CD4-positive, CD25-positive, alpha-beta regulatory T cell (primary cell): ENCODE results near the gene RARG. TPM values are rescaled to one million over a fixed set of nuclear protein-coding genes. Genes with fewer than 3 reads are reported as not detected.
"Not testable (repeated sequence)": the region's sequence is repeated elsewhere in the genome, so short reads cannot be mapped to it uniquely, and the experiment has no call there.

Experiments used
- ATAC-seq, 2 donors: fragments of 150-1000 bp; cut with Tn5 transposase; one replicate each; pipeline ENCODE4 v1.10.0; 2021; ENCODE audit warnings: low read depth in 2 of 2, moderate number of reproducible peaks in 2 of 2, moderate library complexity in 1 of 2
- DNase-seq, 3 donors: peaks; one replicate each; pipeline versions ENCODE4 v3.0.0 to v3.0.0-alpha.2; 2012 to 2022; ENCODE audit warnings: mixed read lengths in 1 of 3
- H3K27ac ChIP-seq: one replicate; pipeline ENCODE4 v1.7.0; 2013; ENCODE audit warnings: mild to moderate bottlenecking, low read length; ENCODE audit not compliant: insufficient read depth, poor library complexity, severe bottlenecking
- H3K27me3 ChIP-seq: one replicate; pipeline ENCODE4 v1.7.0; 2013; ENCODE audit warnings: low read length; ENCODE audit not compliant: control insufficient read depth, insufficient read depth
- H3K36me3 ChIP-seq: one replicate; pipeline ENCODE4 v1.7.0; 2013; ENCODE audit warnings: mild to moderate bottlenecking, low read length, moderate library complexity; ENCODE audit not compliant: control insufficient read depth, insufficient read depth
- H3K4me1 ChIP-seq: 2 replicates; pipeline ENCODE4 v1.7.0; 2013; ENCODE audit warnings: mild to moderate bottlenecking, low read length; ENCODE audit not compliant: insufficient read depth, control insufficient read depth, poor library complexity, severe bottlenecking
- H3K4me3 ChIP-seq: one replicate; pipeline ENCODE4 v1.7.0; 2013; ENCODE audit warnings: low read depth, mild to moderate bottlenecking, low read length, moderate library complexity
- H3K9me3 ChIP-seq, 2 experiments: 1 replicate in 1 of 2; 2 replicates in 1 of 2; pipeline ENCODE4 v1.7.0; 2013; ENCODE audit warnings: low read length in 2 of 2, mild to moderate bottlenecking in 1 of 2, moderate library complexity in 1 of 2; ENCODE audit not compliant: control insufficient read depth in 2 of 2
- H3K27ac Mint-ChIP-seq, 3 donors: one replicate each; pipeline ENCODE4 v1.8.0; 2020 to 2022; ENCODE audit warnings: mild to moderate bottlenecking in 3 of 3, mixed read lengths in 3 of 3, moderate library complexity in 2 of 3
- H3K27me3 Mint-ChIP-seq: one replicate; pipeline ENCODE4 v1.8.0; 2022; ENCODE audit warnings: mild to moderate bottlenecking, mixed read lengths
- H3K36me3 Mint-ChIP-seq: one replicate; pipeline ENCODE4 v1.8.0; 2020; ENCODE audit warnings: mixed read lengths
- H3K4me1 Mint-ChIP-seq, 4 donors: one replicate each; pipeline ENCODE4 v1.8.0; 2020 to 2022; ENCODE audit warnings: mixed read lengths in 4 of 4, mild to moderate bottlenecking in 1 of 4
- H3K4me3 Mint-ChIP-seq, 4 donors: one replicate each; pipeline ENCODE4 v1.8.0; 2020 to 2022; ENCODE audit warnings: mild to moderate bottlenecking in 4 of 4, mixed read lengths in 4 of 4, moderate library complexity in 3 of 4
- H3K9me3 Mint-ChIP-seq, 7 donors: one replicate each; pipeline ENCODE4 v1.8.0; 2020 to 2022; ENCODE audit warnings: mixed read lengths in 7 of 7, mild to moderate bottlenecking in 3 of 7, moderate library complexity in 2 of 7
- polyA plus RNA-seq, 4 donors: library from polyadenylated mRNA; unstranded; fragments of 300-500 nt; fragmentation: Illumina TruSeq; gene quantifications; one replicate each; pipeline ENCODE4 v1.2.3, GENCODE V29; 2021
- total RNA-seq: library from RNA; stranded (reverse); gene quantifications from one replicate; pipeline ENCODE4 v1.2.3, GENCODE V29; 2022

RARG gene
- total and polyA plus RNA-seq, 5 donors from 2014 or later: 1.5 to 16.8 (median 3.2) TPM

DNA sequence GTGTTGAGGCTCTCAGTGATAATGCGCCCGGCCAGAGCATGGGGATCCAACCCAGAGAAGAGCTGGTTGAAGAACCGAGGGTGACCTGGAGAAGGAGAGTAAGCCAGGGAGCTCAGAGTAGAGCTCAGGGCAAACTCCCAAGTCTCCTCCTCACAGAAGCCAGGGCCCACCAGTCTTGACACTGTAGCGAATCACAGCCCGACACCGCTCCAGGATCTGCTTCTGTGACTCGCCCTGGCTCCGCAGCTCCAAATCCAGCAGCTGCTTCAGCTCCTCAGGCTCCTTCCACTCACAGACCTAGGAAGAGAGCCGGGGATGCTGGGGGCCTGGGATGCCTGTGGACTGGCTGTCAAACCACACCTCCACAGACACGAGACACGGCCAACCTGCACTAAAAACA, 59.7 kb downstream of the RARG start:
- H3K27me3 Mint-ChIP-seq: no peaks in the 10 kb centered on the region
- H3K36me3 Mint-ChIP-seq: peaks cover 20% of the 10 kb centered on the region

DNA sequence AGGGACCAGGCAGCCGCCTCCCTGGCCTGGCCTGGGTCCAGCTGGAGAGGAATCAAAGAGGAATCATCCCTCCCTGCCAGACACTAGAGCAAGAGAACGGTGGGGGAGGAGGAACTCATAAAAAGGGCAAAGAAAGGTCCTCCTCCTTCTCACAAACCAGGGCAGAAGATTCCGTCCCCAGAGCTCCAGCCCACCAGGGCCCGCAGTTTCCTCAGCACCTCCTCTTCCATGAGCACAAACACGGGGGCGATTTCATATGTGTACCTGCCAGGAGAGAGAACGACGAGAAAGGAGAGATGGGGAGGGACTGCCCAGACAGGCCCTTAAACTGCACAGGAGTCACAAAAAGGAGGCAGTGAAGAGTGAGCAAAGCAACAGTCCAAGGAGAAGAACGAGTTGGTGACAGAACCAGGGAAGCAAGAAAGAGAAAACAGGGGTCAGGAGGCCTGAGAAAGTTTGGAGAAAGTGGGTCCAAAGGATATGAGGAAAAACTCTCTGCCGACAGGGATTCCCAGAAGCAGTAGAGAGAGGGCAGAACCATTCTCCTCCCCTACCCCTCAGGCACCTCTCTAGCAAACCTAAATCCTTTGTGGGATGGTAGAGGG, 60.2 kb downstream of the RARG start:
- Mint-ChIP-seq H3K4me1 (peaks cover 0 to 5% (median 1%) of the 10 kb centered on the region in 4 donors), H3K4me3 (no peak overlapping the region), H3K27ac (no peak overlapping the region), H3K9me3 (no peaks in the 10 kb centered on the region), H3K27me3 (no peaks in the 10 kb centered on the region), H3K36me3 (peaks cover 21% of the 10 kb centered on the region)
- ATAC-seq: no peak
- Histone ChIP-seq H3K36me3 (peaks cover 3% of the 10 kb centered on the region), H3K9me3 (no peaks in the 10 kb centered on the region), H3K27me3 (no peaks in the 10 kb centered on the region), H3K27ac (no peak overlapping the region), H3K4me1 (no peaks in the 10 kb centered on the region), H3K4me3 (no peak overlapping the region)
- DNase-seq: no peak

More for the DNA sequence above, 59.7 kb downstream of the RARG start:
- H3K36me3 ChIP-seq: peaks cover 3% of the 10 kb centered on the region
- H3K27ac ChIP-seq: no peak overlapping the region
- no peaks in the 10 kb centered on the region for H3K27me3 ChIP-seq
- ATAC-seq: no peak
- H3K4me3 ChIP-seq: no peak overlapping the region
- Mint-ChIP-seq H3K9me3 (no peaks in the 10 kb centered on the region), H3K27ac (no peak overlapping the region), H3K4me1 (peaks cover 0 to 5% (median 1%) of the 10 kb centered on the region in 4 donors), H3K4me3 (no peak overlapping the region)
- DNase-seq: no peak
- H3K9me3 ChIP-seq: no peaks in the 10 kb centered on the region
- no peaks in the 10 kb centered on the region for H3K4me1 ChIP-seq

DNA sequence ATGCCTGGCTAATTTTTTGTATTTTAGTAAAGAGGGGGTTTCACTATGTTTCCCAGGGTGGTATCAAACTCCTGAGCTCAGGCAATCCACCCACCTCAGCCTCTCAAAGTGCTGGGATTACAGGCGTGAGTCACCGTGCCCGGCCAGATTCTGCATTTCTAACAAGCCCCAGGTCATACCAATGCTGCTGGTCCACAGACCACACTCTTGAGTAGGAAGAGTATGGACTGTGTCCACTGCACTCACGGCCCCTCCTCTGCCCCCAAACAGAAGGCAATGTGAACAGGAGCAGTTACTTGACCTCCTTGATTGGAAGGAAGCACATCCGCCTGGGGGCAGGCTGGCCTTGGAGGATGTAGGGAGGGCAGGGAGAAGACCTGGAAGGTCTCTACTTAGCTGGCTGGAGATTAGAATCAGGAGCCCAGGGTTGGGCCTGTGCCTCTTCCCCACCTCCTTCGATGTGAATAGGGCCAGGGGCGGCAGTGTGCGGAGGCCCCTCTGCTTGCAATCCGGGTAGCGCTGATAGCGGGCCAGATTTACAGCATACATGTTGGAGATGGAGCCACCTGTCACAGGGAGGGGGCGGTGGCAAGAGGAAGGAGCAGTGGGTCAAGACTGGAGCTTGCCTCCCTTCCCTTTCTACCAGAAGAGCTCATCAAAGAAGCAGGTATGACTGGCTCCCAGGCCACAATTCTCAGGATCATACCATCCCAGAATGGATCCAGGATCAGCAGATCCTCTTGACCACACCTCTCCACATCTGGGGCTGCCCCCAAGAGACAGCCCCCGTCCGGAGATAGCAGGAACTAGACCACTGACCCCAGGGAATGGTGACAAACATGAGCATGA, 60.9 kb downstream of the RARG start:
- Mint-ChIP-seq H3K36me3 (peaks cover 25% of the 10 kb centered on the region), H3K9me3 (no peaks in the 10 kb centered on the region)

DNA sequence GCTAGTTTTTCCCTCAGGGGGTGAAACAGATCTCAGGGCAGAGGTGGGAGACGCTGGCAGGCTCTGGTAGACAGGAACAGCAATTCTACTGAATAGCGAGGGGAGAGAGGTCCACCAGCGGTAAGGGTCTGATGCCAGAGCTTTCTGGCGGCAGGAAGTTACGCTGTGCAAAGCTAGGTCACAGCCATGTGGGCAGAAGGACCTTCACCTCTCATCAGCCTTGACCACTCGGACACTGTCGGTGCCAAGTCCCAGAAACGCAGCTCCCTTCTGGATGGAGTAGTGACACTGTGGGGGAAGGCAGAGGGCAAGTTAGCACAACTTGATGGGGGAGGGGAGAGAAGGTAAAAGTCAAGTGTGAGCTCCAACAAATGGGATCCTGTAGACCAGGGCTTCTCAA, 61.8 kb downstream of the RARG start:
- no peaks in the 10 kb centered on the region for H3K4me1 ChIP-seq
- Mint-ChIP-seq H3K27me3 (no peaks in the 10 kb centered on the region), H3K27ac (no peak overlapping the region), H3K36me3 (peaks cover 25% of the 10 kb centered on the region), H3K4me1 (peaks cover 0 to 5% (median 0%) of the 10 kb centered on the region in 4 donors), H3K9me3 (no peaks in the 10 kb centered on the region), H3K4me3 (no peak overlapping the region)
- H3K9me3 ChIP-seq: no peaks in the 10 kb centered on the region
- ATAC-seq (no peak), DNase-seq (no peak)
- H3K36me3 ChIP-seq: peaks cover 3% of the 10 kb centered on the region
- H3K27ac ChIP-seq: no peak overlapping the region
- no peak overlapping the region for H3K4me3 ChIP-seq
- no peaks in the 10 kb centered on the region for H3K27me3 ChIP-seq

More for the DNA sequence above, 60.9 kb downstream of the RARG start:
- H3K4me3 Mint-ChIP-seq: no peak overlapping the region
- no peaks in the 10 kb centered on the region for H3K27me3 Mint-ChIP-seq
- Histone ChIP-seq H3K27ac (no peak overlapping the region), H3K4me3 (no peak overlapping the region), H3K36me3 (peaks cover 3% of the 10 kb centered on the region), H3K4me1 (no peaks in the 10 kb centered on the region), H3K9me3 (no peaks in the 10 kb centered on the region), H3K27me3 (no peaks in the 10 kb centered on the region)
- peaks cover 0 to 5% (median 1%) of the 10 kb centered on the region in 4 donors for H3K4me1 Mint-ChIP-seq
- H3K27ac Mint-ChIP-seq: peak overlapping the region in 1 of 3 donors; percentile 76
- ATAC-seq (no peak), DNase-seq (no peak)

DNA sequence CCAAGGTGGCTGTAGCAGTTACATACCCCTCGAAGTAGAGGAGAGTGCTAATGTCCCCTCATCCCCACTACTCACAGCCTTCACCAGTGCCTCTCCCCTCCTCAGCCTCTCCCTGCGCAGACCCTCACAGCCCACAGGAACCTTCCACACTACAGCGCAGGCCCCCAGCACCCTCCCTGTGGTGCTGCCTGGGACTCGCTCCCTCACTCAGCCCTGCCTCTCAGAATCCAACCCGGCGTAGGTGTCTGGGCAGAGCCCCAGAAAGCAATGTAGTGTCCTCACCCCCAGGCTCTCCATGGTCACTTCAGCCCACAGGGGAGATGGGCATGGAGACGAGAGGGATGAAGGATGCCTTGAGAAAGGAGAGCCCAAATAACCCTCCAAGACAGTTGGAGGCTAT, 62.4 kb downstream of the RARG start:
- H3K36me3 ChIP-seq: peaks cover 3% of the 10 kb centered on the region
- Mint-ChIP-seq H3K27me3 (no peaks in the 10 kb centered on the region), H3K36me3 (peaks cover 25% of the 10 kb centered on the region), H3K27ac (no peak overlapping the region), H3K4me3 (no peak overlapping the region), H3K9me3 (no peaks in the 10 kb centered on the region), H3K4me1 (peaks cover 0 to 2% (median 0%) of the 10 kb centered on the region in 4 donors)
- no peaks in the 10 kb centered on the region for H3K9me3 ChIP-seq
- H3K27ac ChIP-seq: no peak overlapping the region
- DNase-seq (no peak), ATAC-seq (no peak)
- no peak overlapping the region for H3K4me3 ChIP-seq
- no peaks in the 10 kb centered on the region for H3K27me3 ChIP-seq
- no peaks in the 10 kb centered on the region for H3K4me1 ChIP-seq

DNA sequence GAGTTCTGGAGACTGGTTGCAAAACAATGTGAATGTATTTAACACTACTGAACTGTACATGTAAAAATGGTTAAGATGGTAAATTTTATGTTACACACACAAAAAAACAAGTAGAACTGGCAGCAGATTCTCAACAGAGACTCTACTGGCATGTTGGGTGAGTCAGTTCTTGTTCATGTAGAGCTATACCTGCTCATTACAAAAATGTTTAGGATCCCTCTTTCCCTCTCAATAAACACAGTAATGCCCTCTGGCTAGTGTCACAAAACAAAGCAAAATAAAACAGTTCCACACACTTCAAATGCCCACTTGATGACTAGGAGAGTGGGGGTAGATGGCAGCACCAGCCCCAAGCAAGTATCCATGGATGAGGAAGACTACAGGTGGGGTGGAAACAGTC, 65.2 kb downstream of the RARG start:
- H3K27ac ChIP-seq: no peak overlapping the region
- H3K27ac Mint-ChIP-seq: no peak overlapping the region
- H3K4me1 Mint-ChIP-seq: peaks cover 0 to 3% (median 0%) of the 10 kb centered on the region in 4 donors
- no peaks in the 10 kb centered on the region for H3K9me3 ChIP-seq
- DNase-seq (no peak), ATAC-seq (no peak)
- peaks cover 27% of the 10 kb centered on the region for H3K36me3 Mint-ChIP-seq
- no peaks in the 10 kb centered on the region for H3K9me3 Mint-ChIP-seq
- H3K4me1 ChIP-seq: no peaks in the 10 kb centered on the region
- no peak overlapping the region for H3K4me3 Mint-ChIP-seq
- H3K27me3 Mint-ChIP-seq: peaks cover 4% of the 10 kb centered on the region
- H3K27me3 ChIP-seq: no peaks in the 10 kb centered on the region
- peaks cover 3% of the 10 kb centered on the region for H3K36me3 ChIP-seq
- H3K4me3 ChIP-seq: no peak overlapping the region

GRCh38 chr12:53163008-53163407, 69.0 kb downstream of the RARG start:
- not testable (repeated sequence) for ATAC-seq, H3K27me3 ChIP-seq, H3K4me1 Mint-ChIP-seq, DNase-seq, H3K4me3 ChIP-seq, H3K27ac ChIP-seq, H3K4me1 ChIP-seq, H3K27ac Mint-ChIP-seq, H3K36me3 ChIP-seq, H3K27me3 Mint-ChIP-seq, H3K4me3 Mint-ChIP-seq, H3K9me3 ChIP-seq, H3K9me3 Mint-ChIP-seq
- H3K36me3 Mint-ChIP-seq: peaks cover 12% of the 10 kb centered on the region
